Frontal cortex (tissue), 4 donors: ENCODE data around the gene TACC2. TPM values are rescaled to one million over a fixed set of nuclear protein-coding genes. Genes with fewer than 3 reads are reported as not detected.

Experiments used
- DNase-seq, 2 donors: peaks; one replicate each; pipeline ENCODE4 v3.0.0; 2012; ENCODE audit warnings: low spot score in 2 of 2
- FAIRE-seq: peaks from 2 replicates; lab custom pipeline; 2012; peaks lifted over from hg19 to GRCh38; lab: Jason Lieb, UNC
- small RNA-seq: library from RNA; depleted of rRNA; stranded (forward); fragments of <200 nt; gene quantifications from one replicate; pipeline ENCODE3, GENCODE V24; 2014
- total RNA-seq: library from RNA; depleted of rRNA; stranded (reverse); fragments of >200 nt; gene quantifications from one replicate; pipeline ENCODE4 v1.2.3, GENCODE V29; 2014
- donor health status: control.
- donor health status: control.
- donor health status: control.

TACC2 gene
- total RNA-seq, 1 donor from 2014 or later = 14.7 TPM

DNA sequence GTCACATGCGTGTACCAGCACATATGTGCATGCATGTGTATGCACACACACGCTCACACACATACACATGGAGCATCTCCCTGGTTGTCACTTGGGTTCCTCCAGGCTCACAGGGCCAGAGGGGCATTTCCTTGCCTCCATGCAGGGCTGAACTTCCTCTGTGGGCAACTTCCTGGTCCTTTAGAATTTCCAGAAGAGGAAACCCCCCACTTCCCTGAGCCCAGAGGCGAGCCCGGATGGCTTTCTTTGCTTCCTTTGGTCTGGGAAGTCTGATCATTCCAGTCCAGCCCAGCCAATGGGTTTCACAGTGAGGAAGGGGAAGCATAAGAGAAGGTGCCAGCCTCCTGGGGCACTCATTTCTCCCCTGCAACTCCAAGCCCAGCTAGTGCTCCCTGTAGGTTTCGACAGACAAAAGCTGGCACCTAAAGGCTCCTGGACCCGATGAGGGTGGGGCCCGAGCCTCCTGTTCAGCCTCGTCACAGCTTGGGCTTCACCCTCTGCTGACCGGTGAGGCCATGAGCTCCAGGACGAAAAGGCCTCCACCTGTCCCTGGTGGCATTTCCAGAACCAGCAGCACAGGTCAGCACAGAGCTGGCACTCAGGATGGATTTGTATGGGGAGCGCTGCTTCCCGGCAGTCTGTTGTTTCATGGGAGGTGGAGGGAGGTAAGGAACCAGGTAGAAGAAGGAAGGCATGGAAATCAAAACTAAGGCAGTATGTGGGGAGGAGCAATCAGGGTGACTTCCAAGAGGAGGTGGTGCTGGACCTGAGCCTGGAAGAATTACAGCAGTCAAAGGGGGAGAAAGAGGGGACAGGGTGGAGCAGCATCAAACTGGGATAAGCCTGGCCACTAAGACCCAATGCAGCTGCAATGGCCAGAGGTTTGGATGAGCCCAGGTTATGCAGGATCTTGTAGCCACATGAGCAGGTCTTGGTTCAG lies 305.8 kb downstream of the TACC2 start:
- DNase-seq (no peak), FAIRE-seq (no peak)

DNA sequence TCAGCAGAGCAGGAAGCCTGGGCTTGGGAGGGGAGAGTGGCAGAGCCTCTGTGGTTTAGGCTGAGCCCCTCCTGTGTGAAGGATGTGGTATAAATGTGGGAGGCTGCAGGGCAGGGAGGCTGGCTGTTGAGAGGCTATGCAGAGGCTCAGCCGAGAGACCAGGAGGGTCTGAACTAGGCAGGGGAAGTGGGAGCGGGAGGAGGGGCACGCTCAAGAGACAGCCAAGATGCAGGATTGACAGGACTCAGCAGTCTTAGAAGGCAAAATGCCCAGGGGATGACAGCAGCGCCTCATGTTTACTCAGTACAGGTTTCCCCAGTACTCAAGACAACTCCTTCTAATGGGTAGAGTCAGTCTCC lies 306.5 kb downstream of the TACC2 start:
- no peak for FAIRE-seq
- no peak for DNase-seq

DNA sequence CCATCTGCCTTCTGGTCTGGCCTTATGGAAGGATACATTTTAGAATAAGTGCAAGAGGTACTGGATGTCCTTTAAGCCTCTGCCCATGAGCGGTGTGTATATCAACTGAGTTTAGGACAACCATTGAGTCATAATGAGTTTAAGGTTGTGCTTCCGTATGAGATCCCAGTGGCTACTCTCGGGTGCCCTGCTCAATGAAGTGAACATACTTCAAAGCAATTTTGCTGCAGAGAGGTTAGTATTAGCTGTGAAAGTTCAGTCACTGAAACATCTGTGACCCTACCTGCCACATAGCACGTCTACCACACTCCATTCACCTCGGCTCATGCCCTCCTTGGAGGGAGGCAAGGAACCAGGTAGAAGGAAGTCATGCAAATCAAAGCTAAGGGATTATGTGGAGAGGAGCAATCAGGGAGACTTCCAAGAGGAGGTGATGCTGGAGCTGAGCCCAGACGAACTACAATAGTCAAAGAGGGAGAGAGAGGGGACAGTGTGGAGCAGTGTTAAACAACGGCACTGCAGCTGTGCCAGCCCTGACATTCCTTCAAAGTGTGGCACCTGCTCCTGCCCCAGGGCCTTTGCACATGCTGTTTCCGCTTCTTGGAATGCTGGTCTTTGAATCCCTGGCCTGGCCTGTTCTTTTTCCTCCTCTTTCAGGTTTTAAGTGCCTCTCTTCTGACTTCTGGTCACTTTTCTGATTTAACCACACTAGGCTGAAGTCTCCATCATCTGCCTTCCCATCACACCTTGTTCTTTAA lies 307.6 kb downstream of the TACC2 start:
- FAIRE-seq (no peak), DNase-seq (no peak)

DNA sequence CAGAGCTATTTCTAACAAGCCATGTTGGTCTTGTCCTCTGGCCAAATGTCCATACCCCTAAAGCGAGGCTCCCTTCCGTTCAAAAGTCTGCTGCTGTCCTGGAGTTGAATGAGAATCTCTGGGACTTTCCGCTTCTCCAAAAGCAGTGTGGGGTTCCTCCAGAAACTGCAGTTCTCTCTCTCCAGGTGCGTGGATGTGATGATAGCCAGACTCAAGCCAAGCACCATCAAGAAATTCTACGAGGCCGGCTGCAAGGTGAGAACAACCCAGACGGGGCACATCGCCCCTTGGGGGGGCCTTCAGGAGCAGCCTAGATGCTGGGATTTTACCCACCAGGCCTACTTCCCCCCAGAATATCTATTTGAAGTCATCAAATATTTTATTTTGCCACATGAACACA lies 308.6 kb downstream of the TACC2 start:
- no peak for DNase-seq
- no peak for FAIRE-seq

DNA sequence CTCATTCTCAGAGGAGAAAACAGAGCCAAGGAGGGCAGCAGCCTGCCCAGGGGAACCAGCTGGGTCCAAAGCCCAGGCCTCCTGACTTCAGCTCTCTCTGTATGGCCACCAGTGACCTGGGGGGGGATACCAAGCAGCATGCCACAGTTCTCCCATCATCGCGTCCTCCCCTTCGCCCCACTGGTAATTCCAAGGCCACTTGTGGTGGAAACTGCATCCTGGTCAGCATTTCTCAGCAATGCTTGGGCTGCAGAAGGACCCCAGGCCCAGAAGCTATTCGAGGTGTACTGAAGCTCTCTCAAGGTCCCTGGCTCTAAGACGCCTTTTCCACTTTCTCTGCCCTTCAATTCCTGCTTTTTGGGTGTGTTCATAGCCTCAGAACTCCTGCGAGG lies 309.2 kb downstream of the TACC2 start:
- DNase-seq (no peak), FAIRE-seq (no peak)

DNA sequence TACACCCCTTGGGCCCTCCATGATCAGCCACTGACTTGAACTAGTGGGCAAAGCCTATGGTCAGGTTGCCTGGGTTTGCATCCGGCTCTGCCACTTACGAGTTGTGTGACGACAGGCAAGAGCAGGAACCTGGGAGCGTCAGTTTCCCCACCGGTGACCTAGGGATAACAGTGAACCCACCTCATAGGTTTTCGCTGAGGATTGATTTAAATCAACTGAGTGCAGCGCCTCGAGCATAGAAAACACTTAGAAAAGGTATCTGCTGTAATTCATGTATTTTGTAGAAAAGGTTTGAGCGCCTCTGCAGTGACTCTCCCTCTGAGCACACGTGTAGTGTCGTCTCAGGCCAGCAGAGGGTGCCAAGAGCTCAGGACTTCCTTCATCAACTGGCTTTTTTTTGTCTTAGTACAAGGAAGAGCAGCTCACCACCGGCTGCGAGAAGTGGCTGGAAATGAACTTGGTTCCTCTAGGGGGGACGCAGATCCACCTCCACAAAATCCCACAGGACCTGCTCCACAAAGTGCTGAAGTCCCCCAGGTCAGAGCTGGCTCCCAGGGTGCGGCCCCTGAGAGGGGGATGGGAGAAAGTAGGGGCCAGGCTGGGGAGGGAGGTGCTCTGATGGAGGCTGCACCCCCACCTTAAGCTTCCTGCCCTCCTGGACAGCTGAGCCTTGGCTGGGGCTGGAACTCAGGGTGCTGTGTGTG lies 309.8 kb downstream of the TACC2 start:
- FAIRE-seq (no peak), DNase-seq (peak; percentile 56 to 80)

DNA sequence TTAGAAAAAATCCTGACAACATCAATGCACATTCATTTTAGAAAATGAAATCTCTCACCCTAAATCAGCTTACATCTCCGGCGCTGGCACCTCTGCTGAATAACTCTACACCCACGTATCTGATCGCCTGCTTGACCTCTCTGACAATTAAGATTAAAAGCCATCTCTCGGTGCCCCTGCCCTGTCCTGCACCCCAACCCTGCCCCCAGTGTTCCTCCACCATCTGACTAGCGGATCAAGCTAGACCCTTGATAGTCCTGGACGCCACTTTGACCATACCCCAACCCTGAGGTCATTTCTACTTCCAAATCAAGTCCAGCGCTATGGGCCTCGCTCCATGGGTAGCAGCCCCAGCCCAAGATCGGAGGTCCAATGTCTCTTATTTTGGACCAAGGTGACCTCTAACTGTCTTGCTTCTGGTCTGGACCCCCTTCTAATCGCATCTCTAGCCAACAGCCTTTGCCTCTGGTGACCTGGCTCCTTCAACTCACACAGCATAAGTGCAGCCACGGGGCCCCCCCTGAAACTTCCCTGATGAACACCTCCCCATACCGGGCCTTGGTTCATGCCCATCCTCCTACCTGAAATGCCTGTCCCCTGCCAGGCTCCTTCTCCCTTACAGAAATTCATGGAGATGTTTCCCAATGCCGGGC lies 310.6 kb downstream of the TACC2 start:
- DNase-seq (no peak), FAIRE-seq (no peak)

DNA sequence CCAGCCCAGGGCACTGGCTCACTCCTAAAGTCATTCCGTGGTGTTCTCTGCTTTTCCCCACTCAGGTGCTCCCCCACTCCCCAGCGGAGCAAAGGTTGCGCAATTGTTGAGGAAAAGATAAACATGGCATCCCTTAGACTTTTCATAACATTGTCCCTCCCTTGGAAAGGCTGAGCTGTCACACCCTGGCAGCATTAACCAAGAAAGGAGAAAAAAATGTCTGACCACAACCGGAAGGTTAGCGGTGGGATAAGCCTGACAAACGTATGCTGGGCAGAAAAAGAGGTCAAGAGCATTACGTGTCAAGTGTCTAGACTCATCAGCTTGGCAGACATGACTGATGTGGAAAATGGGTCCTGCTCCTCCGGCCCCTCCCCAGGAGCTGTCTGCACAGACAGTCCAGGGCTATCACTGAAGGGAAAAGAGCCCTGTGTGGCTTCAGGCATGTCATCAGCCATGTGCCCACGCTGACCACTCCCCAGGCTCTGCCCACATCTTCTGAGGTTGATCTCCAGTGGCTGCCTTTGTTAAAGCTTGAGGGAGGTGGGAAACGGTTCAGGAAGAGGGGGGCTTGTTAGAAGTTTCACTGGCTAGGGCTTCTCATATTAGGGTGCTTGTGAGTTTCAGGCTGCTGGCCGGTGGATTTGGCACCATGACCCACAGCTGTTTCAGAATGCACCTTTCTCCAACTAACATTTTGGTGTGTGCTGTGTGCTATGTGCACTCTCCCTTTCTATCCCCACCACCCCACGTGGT lies 312.3 kb downstream of the TACC2 start:
- FAIRE-seq (no peak), DNase-seq (no peak)

DNA sequence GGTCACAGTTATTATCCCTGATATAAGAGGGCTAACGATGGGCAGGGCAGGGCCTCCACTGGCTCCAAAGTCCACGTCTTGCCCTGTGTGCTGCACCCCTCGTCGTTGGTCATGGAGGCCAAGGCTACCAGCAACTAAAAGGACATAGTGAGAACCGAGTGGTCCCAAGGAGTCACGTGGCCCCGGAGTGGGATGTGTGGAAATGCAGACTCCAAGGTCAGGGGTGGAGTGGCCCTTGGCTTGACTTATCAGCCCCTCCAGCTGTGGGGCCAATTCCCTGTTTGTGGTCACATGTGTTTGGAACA lies 312.8 kb downstream of the TACC2 start:
- DNase-seq (no peak), FAIRE-seq (no peak)

DNA sequence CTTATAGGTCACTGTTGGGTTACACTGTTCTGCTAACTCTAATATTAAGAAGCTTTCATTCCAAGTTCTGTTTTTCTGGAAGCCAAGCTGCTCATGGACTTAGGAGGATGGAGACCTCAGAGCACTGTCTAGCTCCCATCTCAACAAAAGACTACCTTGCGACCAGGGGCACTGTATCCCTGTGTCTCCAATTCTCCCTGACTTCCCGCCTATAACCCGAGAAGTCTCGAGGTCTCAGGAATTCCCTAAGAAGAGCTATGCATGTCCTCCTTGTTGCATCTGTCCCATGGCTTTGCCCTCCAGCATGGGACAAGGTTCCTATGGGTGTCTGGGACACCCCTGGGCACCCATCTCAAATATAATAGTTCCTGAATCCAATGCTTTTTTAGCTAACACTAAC lies 313.4 kb downstream of the TACC2 start:
- DNase-seq (no peak), FAIRE-seq (no peak)

DNA sequence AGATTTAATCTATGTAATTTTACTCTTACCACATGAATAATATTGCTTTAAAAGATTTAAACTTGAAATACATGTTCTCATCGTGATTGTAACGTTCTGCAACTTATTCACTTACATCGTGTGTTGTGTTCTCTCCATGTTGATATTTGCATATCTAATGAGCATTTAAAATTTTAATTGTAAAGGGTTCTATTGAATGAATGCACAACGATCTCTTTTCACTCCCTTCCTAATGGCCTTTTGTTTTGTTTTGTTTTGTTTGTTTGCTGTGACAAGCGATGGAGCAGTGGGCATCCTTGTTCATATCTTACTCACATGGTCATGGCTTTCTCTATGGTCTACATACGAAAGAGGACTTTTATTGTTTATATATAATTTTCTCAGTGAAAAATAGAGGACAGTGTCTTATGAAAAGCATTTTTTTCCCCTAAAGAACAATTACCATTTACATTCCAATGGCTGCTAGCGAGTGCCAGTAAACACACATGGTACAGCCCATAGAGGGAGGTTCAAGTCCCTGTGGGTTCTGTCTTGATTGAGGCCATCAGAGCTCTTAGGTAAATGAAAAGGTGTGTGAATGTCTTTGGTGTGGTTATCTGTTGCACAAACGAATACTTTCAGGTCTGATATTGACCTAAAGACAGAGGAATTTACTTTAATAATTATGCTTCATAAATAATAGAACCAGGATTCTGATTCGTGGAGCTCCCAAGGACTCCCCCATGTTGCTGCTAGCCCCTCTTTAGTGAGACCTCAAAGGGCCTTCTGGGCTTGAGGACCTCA lies 314.5 kb downstream of the TACC2 start:
- FAIRE-seq (peak; percentile 61), DNase-seq (peak in 1 of 2 donors; percentile 22)

Small RNAs within 50 kb of the gene (small RNA-seq; reads per million reads assigned to genes)
- not detected for gene RF02219

Other genes starting within 250 kb of the TACC2 start
- gene ATE1, start 61.1 kb upstream of the TACC2 start, total RNA-seq = 56.3 TPM
- 34.6 TPM for gene NSMCE4A, start 13.9 kb upstream of the TACC2 start, total RNA-seq